ENCODE results near the gene CCDC85C.
A peak's percentile ranks its signal among the peaks of the same experiment; 100 is the strongest.

Gene CCDC85C

DNA sequence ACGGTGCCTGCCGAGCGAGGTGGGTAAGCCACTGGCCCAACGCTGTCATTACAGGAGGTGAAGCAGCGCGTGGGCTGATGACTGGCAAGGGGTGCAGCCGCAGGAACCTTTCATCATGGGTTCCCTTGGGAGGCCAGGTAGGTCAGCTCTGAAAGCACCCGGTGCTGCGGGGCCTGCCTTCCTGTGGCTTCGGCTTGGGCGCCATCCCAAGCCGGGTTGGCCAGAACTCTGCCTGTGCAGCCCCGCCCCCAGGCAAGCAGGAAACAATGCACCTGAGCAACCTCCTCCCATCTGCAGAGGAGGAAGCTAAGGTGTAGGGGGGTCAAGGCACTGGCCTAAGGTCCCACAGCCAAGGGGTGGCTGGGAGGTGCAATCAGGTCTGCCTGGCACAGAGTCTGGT, 21.0 kb upstream of the CCDC85C start:
- no peak overlapping the region for H3K4me3 ChIP-seq (replicated peaks; ENCODE audit: low read depth, low read length)
- DNase-seq (ENCODE audit: low read depth), result no peak
- TF ChIP-seq, protein P1, sequence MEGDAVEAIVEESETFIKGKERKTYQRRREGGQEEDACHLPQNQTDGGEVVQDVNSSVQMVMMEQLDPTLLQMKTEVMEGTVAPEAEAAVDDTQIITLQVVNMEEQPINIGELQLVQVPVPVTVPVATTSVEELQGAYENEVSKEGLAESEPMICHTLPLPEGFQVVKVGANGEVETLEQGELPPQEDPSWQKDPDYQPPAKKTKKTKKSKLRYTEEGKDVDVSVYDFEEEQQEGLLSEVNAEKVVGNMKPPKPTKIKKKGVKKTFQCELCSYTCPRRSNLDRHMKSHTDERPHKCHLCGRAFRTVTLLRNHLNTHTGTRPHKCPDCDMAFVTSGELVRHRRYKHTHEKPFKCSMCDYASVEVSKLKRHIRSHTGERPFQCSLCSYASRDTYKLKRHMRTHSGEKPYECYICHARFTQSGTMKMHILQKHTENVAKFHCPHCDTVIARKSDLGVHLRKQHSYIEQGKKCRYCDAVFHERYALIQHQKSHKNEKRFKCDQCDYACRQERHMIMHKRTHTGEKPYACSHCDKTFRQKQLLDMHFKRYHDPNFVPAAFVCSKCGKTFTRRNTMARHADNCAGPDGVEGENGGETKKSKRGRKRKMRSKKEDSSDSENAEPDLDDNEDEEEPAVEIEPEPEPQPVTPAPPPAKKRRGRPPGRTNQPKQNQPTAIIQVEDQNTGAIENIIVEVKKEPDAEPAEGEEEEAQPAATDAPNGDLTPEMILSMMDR (IDR thresholded peaks at IDR 0.05; ENCODE audit: low read length, missing control alignments), result no peak

DNA sequence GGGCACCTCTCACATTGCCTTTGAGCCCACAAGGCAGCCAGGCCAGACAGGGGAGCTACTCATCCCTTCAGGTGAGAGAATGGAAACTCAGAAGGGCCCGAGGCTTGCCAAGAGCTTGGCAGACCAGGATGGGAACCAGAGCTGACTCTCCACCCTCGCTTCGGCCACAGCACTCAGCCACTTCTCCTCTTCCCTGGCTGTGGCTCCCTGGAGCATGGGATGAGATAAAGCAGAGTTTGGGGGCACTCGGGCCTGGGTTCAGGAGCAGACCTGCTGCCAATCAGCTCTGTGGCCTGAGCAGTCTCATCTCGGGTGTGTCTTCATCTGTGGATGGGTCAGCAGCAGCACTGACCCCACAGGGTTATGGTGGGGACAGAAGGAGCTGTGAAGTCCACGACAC, 20.0 kb upstream of the CCDC85C start:
- H3K4me3 ChIP-seq (replicated peaks; ENCODE audit: low read depth, low read length), result no peak overlapping the region
- TF ChIP-seq, protein P1 (IDR thresholded peaks at IDR 0.05; ENCODE audit: low read length, missing control alignments), result no peak
- no peak for DNase-seq (ENCODE audit: low read depth)

DNA sequence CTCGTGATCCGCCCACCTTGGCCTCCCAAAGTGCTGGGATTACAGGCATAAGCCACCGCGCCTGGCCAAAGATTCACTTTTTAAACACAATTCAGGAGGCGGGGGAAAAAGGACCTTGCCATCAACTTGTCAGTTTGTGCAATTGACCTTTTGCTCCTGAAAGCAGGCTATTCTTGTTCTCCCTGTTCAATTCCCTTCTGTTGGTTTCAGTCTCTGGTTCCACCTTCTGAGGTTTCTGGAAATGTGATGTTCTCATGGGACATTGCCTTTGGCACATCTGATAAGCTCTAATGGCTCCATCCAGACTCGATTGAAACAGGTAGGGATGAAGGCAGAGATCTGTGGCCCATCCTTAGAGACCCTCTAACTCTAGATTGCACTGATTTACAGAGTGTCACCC, 17.9 kb upstream of the CCDC85C start:
- no peak for DNase-seq (ENCODE audit: low read depth)
- TF ChIP-seq, protein P1 (IDR thresholded peaks at IDR 0.05; ENCODE audit: low read length, missing control alignments), result no peak
- H3K4me3 ChIP-seq (replicated peaks; ENCODE audit: low read depth, low read length), result no peak overlapping the region

DNA sequence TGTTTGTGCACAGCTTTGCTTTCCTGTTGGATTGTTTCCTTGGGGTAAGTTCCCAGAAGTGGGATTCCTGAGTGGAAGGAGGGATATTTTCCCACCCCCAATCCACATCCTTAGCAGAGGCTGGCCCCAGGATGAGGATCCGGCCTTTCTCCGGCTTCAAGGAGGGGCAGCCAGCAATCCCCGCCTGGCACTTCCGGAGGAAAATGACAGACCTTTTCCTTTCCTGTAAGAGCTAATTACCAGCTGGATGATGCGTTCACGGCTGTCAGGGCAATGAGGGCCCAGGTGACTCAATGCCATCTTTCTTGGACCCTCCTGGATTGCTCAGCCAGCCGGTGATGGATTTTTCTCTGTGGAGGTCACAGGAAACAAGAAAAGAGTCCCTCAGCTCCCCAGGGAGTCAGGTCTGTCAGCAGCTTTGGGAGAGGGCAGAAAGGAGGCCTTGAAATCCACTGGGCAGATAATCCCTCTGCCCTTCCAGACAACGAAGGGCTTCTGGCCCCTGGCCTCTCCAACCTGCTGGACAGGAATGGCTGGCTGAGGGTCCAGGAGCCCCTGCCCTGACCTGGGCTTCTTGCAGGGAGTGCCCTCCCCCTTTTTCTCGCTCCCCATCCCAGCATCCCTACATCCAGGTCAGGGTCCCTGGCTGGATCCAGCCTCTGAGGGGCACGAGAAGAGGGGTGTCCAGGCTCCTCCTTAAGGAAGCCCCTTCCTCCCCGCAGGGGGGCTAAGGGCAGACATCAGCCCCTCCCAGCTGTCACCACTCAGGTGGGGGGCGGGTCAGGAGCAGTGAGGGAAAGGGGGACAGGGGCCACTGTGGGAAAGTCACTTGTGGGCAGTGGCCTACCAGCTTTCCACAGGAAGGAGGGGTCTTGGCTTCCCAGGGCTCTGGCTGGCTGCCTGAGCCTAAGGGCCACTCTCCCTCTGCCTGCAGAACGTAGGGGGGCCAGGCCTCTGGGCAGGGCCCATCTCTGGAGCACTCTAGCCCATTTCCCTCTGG, 16.1 kb upstream of the CCDC85C start:
- TF ChIP-seq, protein P1 (IDR thresholded peaks at IDR 0.05; ENCODE audit: low read length, missing control alignments), result no peak
- DNase-seq (ENCODE audit: low read depth), result peak; percentile 66
- H3K4me3 ChIP-seq (replicated peaks; ENCODE audit: low read depth, low read length), result no peak overlapping the region

DNA sequence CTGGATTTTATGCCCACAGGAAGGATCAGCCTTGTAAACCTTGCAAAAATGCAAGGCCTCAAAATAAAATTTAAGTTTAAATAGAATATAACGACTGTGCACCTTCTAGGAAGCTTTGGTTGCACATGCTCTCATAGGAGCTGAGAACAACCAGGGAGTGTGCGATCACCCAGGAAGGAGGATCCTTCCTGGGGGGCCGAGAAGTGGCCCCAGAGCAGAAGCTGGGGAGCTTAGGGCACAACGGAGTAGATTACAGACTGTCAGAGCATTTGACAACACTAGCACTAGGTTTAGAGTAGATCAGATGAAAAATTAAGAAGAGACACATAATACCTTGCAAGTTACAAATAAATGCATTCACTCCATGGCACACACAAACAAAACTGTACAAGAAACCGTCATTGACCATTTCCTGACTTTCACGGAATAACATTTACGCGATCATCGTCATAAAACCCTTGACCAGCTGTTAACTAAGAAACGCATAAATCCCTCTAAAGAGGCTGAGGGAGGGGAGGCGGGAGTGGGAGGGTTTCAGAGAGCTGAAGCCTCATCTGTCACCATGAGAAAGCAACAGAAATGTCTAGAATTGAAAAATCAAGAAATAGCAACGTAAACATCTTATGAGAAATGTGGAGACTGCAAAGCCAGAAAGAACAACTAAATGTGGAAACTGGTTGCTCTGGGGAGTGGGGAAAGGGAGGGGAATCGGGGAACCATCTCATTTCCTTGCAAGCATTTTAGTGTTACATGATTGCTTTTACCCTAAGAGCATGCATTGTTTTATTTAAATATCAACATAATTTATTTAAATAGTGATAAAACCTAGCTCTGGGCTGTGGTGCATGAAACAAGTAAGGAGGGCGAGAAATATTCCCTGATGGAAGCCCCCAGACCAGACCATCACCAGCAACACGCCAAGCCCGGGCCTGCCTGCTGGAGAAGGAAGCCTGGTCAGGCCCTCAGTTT, 13.1 kb upstream of the CCDC85C start:
- no peak overlapping the region for H3K4me3 ChIP-seq (replicated peaks; ENCODE audit: low read depth, low read length)
- TF ChIP-seq, protein P1 (IDR thresholded peaks at IDR 0.05; ENCODE audit: low read length, missing control alignments), result no peak
- DNase-seq (ENCODE audit: low read depth), result no peak

DNA sequence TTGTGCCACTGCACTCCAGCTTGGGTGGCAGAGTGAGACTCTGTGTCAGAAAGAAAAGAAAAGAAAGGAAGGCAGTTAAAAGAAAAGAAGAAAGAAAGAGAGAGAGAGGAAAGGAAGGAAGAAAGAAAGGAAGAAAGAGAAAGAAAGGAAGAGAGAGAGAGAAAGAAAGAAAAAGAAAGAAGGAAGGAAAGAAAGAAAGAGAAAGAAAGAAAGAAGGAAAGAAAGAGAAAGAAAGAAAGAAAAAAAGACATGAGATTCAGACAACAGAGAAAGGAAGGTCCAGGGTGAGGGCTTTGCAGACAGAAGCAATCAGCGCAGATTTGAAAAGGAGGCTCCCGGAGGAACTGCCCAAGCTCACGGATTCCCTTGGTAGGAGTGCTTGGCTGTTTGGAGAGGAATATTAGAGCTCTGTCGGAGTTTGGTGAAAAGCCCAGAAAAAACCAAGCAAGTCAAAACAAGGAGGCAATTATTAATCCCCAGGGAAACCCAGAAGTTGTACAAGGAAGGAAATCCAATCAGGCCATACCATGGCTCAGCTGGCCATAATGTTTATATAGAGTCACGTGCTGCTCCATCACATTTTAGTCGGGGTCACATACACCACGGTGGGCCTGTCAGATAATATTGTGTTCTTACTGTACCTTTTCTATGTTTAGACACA, 11.6 kb upstream of the CCDC85C start:
- H3K4me3 ChIP-seq (replicated peaks; ENCODE audit: low read depth, low read length), result no peak overlapping the region
- DNase-seq (ENCODE audit: low read depth), result no peak
- TF ChIP-seq, protein P1 (IDR thresholded peaks at IDR 0.05; ENCODE audit: low read length, missing control alignments), result no peak
